GM20000 (cell line): ENCODE measurements around the gene SAT2.

Experiments
- DNase-seq: peaks from one replicate; pipeline ENCODE4 v3.0.0; 2012; ENCODE audit warnings: low spot score
- CTCF ChIP-seq: IDR thresholded peaks from 2 replicates; pipeline ENCODE4 v1.5.1; 2012; ENCODE audit warnings: mild to moderate bottlenecking, control low read depth; ENCODE audit errors: extremely low read depth, missing control alignments

Gene SAT2

GRCh38 chr17:7627250-7628121 lies at the start of gene SAT2:
SAT2 (minus strand) TSS chr17:7627821; CDS start chr17:7627635, 186 bp downstream.
- peak; percentile 96 for DNase-seq
- no peak for TF ChIP-seq CTCF

GRCh38 chr17:7676533-7676932 lies 48.9 kb upstream of the SAT2 start:
- no peak for TF ChIP-seq CTCF
- DNase-seq, result no peak

- TF ChIP-seq CTCF, result no peak
- DNase-seq, result no peak
Observed at GRCh38 chr17:7674934-7675333, 47.3 kb upstream of the SAT2 start.

GRCh38 chr17:7673239-7673638 lies 45.6 kb upstream of the SAT2 start:
- peak; percentile 13 for TF ChIP-seq CTCF
- DNase-seq, result no peak

GRCh38 chr17:7668482-7668881 lies 40.9 kb upstream of the SAT2 start:
- TF ChIP-seq CTCF, result no peak
- DNase-seq, result no peak

- no peak for TF ChIP-seq CTCF
- DNase-seq, result no peak
Observed at GRCh38 chr17:7667656-7668406, 40.2 kb upstream of the SAT2 start.
